Measurements from ENCODE around the gene PIEZO1.

DNA sequence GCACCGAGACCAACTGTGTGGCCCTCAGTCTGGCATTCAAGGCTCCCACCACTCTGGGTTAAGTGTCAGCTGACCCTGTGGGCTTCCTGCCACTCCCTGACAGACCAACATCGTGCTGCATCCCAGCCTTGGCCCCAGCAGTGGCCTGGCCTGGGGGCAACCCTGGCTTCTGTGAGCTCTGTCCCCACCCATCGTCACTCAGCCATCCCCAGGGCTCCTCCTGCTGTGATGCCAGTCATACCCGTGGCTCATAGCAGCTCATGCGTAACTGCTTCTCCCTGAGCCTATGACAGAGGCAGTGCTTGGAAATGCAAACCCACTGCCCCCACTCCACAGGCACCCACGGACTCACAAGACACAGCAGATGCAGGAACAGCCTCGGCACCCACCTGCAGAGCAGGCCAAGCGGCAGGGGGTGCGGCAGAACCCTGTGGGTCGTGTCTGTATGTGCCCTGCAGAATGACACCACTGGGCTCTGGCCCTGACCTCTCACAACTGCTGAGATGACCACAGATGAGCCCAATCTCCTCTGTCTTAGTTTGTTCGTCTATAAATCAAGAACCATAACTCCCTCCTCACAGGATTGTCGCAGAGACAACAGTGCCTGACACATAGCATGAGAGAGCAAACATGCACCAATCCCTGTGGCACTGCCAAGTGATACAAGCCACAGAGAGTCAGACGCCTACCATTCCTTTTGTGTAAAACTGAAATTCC lies 26.6 kb downstream of the PIEZO1 start:
- TF ChIP-seq POLR2A (IDR thresholded peaks at IDR 0.05; ENCODE audit: low read length) (no peak), GATA1 (IDR thresholded peaks at IDR 0.05; ENCODE audit: low read depth, low read length) (no peak)
